Measurements from ENCODE around the gene PHF19.

PHF19 gene

DNA sequence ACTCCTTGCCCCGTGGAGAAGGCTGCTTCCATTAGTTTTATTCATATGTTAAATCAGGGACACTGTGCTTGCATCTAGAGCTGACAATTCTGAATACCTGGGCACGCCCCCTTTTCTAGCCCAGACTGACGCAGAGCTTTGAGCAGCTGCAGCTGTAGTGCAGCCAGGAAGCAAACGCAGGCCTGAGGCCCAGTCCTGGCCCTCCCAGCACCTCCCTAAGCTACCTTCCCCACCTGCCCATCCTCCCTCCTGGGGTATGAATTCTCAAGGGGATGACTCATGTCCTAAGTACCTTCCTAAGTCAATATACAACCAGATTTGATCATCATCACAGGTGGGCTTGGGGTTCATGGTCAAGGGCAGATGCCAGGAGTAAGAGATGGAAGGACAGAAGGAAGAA lies 3.5 kb downstream of the PHF19 start:
- DNase-seq (ENCODE audit: low spot score): no peak

DNA sequence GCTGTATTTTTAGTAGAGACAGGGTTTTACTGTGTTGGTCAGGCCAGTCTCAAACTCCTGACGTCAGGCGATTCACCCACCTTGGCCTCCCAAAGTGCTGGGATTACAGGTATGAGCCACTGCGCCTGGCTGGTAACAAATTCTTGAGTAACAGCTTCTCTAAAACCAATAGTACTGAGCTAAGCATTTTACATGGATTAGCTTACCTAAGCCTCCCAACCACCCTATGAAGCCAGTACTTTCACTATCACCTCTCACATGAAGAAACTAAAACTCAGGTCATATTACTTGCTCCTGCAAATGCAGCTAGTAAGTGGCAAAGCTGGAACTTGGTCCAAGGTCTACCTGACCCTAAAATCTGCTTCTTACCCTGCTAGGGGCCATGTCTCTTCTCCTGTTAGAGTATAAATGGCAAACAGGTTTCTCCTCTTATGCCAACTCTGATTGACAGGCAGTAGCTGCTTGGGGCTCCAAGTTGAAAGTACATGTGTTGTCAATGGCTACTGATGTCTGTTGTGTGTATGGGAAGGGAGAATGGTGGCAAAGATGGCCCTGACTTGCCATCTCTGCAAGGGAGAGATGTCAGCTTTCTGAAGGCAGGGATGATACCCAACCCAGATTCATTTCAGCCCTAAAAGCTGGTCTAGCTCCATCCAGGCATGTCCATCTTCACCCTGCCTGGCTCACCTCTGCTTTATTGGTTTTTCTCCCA lies 4.0 kb downstream of the PHF19 start:
- no peak for DNase-seq (ENCODE audit: low spot score)

DNA sequence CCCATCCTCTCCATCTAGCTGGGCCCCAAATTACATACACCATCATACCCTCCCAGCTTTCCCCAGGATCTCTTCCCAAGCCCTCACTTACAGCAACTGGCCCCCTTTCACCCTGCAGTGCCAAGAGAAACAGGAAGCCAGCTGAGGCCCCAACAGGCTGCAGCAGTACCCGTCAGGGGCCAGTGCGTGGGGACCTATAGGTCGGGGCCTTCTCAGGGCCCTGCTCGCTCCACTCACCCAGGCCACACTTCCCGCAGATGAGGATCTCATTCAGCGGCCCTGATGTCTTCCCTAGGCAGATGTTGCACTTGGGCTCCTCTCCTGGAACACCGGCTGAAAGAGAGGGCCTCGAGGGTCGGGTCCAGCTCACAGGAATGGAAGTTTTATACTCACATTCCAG lies 6.8 kb downstream of the PHF19 start:
- no peak for DNase-seq (ENCODE audit: low spot score)

DNA sequence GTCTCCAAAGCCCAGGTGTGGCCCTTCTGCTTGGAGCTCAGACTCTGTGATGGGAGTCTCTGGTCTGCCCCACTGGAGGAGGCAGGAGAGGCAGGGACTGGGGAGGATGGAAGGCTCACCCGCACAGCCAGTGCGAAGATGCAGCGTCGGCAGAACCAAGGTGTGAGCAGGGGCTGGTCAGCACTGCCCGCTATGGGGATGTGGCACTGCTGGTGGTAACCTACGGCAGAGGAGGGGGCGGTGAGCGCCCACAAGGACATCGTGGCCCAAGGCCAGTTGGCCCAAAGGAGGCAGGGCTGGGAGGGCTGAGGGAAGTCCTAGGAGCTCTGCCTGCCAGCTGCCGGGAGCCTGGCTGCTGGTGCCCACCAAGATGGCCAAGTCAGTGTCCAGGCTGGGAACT lies 7.3 kb downstream of the PHF19 start:
- no peak for DNase-seq (ENCODE audit: low spot score)

DNA sequence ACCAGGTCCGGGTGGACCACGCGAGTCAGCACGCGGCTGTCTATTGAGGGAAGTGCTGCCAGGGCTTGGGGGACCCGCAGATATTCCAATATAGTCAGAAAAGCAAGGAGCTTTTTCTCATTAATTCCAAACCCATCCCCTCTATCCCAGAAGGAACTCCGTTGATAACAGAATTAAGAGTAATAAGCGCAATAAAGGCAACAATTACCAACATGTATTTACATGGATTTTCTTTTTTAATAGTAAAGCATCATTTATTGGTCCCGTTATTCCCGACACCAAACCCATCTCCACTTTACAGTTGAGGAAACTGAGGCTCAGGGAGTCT lies 7.7 kb downstream of the PHF19 start:
- DNase-seq (ENCODE audit: low spot score): no peak

DNA sequence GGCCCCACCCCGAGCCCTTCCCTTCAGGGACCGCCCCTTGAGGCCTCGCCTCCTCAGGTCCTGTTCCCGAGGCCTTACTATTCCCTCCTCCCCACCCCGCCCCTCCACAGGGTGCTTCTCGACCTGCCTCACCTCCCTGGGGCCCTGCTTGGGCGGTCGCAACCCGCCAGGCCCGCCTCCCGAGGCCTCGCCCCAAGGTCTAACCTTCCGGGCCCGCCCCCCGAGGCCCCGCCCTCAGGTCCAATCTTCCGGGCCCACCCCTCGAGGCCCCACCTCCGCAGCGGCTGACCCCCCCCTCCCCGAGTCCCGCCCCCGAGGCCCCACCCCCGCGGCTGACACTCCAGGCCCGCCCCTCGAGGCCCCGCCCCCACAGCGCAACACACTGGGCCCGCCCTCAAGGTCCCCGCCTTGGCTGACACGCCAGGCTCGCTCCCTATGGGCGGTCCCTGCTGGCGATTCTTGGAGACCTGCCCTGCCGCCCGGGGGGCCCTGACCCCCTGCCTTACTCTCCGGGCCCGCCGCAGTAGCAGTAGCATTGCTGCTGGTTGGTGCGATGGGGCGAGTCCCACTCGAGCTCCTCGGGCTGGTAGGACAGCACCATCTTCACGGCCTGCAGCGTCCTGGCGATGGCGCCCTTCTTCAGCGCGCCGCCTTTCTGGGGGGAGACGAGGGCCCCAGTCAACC lies 8.2 kb downstream of the PHF19 start:
- DNase-seq (ENCODE audit: low spot score): peak; percentile 60

DNA sequence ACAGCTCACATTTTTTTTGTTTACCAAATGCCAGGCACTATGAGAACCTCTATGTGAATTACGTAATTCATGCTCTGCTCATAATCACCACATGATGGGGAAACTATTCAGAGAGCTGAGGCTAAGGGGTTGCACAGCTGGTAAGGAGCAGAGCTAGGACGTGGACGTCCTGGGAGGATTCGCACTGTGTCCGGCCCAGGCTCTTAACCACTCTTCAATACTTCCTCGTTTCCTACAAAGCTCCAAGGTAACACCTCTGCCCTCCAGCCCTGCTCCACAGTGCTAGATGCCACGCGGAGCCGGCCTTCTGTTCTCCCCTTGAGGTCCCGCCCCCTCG lies 8.7 kb downstream of the PHF19 start:
- DNase-seq (ENCODE audit: low spot score): no peak

DNA sequence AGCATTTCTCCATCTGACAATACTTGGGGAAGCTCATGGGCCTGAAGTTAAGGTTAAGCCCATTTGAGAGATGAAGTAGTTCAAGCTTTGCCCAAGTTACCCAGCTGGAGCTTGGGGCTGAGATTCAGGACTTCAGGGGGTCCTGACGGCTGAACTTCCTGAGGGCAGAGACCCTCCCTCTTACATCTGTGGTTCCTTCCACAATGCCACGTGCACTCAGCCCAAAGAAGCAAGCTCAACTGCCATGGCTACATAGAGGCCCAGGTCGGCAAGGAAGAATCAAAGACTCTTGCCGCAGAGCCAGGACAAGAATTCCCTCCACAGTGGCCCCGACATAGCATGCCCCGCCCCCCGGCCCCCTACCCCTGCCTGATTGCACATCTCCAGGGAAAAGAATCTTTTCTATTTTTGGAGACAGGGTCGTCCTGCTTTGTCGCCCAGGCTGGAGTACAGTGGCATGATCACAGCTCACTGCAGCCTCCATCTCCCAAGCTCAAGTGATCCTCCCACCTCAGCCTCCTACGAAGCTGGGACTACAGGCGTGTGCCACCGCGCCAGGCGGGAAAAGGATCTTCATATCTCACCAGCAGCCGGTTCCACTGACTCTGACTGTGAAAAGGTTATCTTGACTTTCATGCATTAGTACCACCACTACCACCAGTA lies 9.2 kb downstream of the PHF19 start:
- DNase-seq (ENCODE audit: low spot score): no peak

DNA sequence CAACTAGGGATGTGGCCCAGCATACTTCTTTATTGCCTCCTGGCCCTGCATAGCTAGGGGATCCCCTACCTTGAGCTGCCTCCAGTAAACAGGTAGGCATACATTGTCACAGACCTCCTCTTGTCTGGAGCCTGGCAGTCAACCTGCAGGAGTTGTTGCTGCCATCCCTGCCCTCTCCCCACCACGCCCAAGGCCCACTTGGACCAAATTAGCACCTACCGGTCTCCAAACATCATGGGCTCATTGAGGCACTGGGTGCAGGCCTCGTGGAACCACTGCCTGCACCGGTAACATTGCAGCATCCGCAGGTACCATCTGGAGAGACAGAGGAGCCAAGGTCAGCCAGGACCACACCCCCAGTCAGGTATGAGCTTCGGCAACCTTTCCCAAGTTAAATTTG lies 10.3 kb downstream of the PHF19 start:
- no peak for DNase-seq (ENCODE audit: low spot score)

DNA sequence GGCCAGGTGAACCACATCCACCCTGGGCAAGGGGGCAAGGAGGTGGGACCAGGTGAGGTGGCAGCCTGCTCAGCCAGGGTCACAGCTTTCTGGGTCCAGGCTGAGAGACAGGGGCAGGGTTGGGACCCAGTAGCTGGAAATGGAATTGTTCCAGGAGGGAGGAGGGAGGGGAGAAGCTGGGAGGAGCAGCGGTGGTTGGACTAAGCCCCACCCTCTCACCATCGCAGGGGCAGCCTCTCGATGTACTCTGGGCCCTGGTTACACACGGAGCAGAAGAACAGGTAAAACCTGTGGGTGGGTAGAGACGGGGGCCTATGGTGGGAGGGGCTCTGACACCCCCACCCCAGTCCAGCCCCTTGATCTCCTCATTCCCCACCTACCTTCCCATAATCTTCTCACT lies 11.2 kb downstream of the PHF19 start:
- DNase-seq (ENCODE audit: low spot score): no peak

DNA sequence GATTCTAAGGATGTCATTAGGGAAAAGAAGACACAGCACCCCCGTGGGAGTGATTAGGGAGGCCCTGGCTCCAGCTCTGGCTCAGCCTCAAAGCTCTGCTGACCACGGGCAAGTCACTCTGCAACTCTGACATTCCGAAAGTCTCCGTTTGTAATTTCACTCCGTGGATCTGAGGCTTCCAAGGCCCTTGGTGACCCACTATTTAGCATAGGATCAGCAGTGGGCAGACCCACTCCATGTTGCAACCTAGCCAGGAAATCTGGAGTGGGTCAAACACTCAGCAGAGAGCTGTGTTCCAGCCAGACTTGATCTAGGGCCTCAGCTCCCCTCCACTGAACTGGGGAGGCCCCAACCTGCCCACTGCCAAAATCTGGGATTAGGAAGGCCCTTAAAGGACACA lies 11.8 kb downstream of the PHF19 start:
- DNase-seq (ENCODE audit: low spot score): no peak

DNA sequence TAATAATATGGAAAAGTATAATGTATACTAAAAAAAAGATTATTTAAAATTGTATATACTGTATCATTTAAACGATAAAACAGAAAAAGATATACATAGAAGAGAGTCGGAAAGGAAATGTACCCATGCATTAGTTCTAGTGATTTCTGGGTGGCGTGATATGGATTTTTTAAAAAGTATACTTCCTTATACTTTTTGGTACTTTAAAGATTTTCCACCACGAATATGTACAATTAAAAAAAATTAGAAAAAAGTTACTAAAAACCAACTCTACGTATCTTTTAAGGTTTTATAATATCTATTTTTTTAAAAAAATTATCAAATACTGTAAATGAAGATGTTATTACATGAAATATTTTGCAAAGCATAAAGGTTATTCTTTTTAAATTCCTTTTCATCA lies 12.3 kb downstream of the PHF19 start:
- no peak for DNase-seq (ENCODE audit: low spot score)

DNA sequence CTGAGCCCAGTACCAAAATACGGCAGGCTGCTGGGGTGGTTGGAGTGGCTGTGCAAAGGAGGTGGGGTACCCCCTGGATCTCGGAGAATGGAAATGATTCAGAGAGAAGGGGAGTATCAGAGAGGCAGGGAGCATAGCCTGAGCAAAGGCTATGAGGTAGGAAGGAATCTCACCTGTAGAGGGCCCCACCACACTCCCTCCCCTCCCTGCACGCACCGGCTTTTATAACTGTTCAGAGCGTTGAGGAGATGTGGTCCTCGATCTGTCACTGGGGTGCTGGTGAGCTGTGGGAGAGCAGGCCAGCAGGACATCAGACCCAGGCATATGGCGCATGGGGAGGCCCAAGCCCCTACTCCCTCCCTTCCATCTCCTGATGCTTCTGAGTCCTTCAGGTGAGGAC lies 13.2 kb downstream of the PHF19 start:
- no peak for DNase-seq (ENCODE audit: low spot score)

DNA sequence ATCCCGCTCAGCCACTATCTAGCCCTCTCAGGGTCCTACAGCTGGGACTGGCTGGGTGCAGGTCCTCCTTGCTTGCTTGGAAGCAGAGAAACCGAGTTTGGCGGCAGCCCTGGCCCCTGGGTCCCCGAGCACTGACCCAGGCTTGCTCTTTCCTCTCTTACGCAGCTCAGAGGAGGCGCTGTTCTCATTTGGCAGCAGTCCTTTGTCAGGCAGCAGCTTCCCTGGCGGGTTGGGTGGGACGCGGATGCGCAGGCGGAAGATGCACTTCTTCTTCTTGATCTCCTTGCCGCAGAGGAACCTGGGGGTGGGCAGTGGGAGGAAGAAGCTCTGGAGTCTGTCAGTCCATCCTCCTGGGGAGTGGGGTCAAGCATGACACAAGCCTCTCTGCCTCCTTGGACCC lies 14.5 kb downstream of the PHF19 start:
- DNase-seq (ENCODE audit: low spot score): no peak

DNA sequence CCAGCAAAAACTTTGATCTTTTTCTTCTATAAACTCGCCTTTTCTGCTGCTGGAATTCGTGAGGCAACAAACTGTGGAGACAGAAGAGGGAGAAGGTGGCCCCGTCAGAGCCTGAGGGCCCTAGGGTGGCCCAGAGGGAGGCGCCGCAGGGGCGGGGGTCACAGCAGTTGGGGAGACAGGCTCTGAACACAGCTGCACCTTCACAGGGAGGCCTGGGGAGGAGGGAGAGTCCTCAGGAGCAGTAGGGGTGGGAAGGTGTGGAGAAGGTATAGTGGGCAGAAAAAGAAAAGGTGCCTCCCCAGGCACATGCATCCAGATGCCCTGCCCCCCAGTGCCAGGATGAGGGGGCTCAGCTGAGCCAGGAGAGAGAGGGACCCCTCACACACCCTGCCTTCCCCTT lies 15.1 kb downstream of the PHF19 start:
- no peak for DNase-seq (ENCODE audit: low spot score)

DNA sequence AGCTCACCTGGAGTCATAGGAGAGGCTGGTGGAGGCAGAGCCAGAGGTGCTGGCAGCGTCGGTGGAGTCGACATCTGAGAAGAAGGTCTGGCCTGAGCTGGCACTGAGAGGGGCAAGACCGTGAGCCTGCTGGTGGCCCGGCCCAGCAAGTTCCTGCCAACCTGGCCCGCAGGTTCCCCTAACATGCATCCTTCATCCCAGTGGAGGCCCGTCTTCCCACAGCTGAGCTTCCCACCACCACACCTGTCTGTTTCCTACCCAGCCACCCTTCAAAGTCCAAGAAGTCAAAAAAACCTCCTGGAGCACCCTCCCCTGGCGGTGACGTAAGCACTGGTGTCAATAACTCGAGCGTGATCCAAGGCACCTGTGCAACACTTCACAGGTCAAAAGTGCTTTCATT lies 16.9 kb downstream of the PHF19 start:
- no peak for DNase-seq (ENCODE audit: low spot score)

DNA sequence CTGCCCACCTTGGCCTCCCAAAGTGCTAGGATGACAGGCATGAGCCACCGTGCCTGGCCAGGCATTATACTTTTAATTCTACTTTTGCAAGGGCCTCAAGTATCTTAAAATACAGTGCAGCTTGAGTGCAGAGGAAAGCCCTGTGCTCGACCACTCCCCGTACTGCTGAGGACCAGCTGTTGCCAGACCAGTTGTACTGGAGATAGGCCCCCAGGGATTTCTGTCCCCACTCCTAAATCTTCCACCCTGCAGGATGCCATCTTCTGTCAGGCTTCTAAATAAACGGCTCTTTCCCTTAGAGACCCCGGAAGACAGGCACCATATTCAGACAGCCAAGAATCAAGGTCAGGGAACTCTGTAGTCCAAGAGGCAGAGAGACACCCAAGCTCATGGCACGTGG lies 17.6 kb downstream of the PHF19 start:
- no peak for DNase-seq (ENCODE audit: low spot score)

DNA sequence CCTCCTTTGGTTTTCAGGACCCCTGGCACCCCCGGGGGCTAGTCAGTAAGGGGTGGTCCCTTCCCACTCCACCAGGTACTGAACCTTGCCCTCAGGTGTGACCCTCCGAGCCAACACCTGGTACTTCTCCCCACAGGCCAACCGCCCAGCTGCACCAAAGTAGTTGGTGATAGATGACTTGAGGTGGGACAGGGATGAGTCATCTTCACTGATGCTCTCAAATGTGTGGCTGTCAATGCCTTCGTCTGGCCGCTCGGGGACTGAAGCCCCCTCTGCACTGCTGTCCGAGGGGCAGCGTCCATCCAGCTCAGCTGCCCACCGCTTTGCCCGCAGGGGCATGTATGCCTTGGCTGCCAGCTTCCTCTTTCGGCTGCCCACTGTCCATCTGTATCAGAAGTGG lies 19.1 kb downstream of the PHF19 start:
- no peak for DNase-seq (ENCODE audit: low spot score)

DNA sequence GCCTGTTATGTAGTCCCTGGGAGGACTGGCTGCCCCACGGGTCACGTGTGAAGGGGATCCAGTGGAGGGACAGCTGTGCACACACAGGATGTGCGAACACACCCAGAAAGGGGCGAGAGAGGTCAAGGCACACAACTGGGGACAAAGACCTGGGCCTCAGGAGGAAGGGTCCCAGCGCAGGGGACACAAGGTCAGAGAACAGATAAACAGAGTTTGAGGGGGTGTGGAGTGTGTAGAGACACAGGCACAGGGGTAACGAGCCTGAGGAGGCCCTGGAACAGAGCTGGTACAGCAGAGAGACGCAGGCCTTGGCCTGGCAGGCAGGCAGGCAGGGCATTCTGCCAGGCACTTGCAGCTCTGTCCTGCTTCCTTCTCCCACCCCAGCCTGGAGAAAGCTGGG lies 19.5 kb downstream of the PHF19 start:
- no peak for DNase-seq (ENCODE audit: low spot score)

DNA sequence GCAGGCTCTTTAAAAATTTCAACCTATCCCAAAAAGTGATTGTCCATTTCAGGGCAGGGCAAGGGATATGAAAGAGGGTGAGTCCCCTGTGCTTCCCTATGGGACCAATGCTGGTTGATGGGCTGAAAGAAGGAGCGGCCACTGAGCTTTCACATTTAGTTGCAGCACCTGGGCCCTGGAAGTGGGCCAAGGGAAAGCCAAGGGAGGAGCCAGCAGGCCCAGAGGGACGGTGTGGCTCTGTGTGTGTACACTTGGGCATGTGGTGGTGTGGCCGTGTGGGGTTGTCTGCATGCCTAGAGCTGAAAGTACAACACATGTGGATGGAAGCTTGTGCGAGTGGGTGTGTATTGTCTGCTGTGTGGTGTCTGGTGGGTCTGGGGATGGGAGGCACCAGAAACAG lies 20.3 kb downstream of the PHF19 start:
- DNase-seq (ENCODE audit: low spot score): no peak

DNA sequence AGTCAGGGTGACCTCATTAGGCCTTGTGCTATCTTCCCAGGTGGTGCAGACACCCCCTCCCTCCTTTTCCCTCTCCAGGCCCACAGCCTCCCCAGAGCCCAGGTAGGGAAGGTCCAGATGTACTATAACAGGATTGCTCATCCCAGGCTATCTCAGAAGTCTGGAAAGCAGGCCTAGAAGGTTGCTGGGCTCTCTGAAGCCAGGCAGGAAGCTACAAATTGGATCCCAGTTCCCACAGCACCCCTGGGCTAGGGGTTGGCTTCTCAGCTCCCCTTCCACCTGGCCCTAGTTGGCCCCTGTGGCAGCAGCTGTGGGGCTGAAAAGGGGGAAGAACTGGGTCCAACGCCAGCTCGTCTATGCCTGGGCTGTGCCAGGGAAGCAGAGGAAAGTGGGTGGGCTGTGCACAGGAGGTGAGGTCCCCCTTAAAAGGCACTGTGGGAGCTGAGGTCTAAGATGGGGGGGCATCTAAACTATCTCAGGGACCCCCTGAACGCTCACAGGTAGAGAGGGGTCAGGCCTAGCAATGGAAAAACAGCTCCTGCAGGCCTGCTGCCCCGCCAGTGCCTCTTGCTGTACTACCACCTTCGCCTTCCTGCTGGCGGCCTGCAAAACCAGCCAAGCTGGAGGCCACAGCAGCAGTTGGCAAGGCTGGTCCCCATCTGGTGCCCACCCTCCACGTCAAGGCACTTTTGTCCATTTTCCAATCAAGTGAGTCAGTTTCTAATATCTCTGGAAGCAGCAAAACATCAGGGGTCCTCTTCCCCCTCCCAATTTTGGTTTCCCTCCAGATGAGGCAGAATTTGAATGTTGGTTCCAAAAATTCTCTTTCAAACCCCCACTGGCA lies 20.9 kb downstream of the PHF19 start:
- DNase-seq (ENCODE audit: low spot score): no peak

DNA sequence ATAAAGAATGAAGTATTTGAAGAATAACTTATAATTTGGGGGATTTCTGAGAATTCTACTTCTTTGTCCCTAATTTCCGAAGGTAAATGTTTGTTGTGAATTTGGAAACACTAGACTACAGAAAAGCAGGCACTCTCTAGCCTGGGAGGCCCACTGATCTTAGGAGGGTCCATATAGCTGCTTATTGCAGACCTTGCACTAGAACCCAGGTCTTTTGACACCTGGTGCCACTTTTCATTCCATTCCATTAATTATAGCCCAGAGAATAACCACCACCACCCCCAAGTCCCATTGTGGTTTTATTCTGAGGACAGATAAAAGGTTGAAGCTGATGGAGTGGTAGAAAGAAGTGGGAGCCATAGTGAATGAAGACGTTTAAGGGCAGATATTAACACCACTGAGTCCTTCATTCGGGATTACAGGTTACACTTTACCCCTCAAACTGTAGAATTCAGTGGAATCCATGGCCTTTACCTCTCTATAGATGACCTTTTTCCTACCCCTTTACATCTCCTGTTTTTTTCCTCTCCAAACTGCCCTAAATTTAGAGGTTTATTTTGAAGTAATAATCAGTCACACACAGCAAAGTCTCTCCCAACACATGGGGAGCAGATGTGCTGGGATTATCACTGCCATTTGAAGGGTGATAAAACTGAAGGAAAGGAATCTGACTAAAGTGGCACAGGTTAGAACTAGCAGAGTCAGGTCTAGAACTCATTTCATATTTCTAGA lies 22.2 kb downstream of the PHF19 start:
- no peak for DNase-seq (ENCODE audit: low spot score)
